HEK293 (cell line): ENCODE data around the gene MYO3A.

Experiments used
- CTCF ChIA-PET: fragments of 350-600 bp; formaldehyde crosslinking; extraction: SDS; loops from one replicate; lab custom pipeline; 2021; ENCODE audit warnings: antibody characterized with exemption; lab: Yijun Ruan, JAX
- POLR2A ChIA-PET: fragments of 300-600 bp; formaldehyde crosslinking; extraction: SDS; loops from one replicate; lab custom pipeline; 2020; ENCODE audit warnings: antibody characterized with exemption, inconsistent platforms; lab: Yijun Ruan, JAX
- H3K27ac ChIP-seq: fragments of 200-500 bp; sonication (Bioruptor generic); 2 replicates; pipeline ENCODE4 v1.5.1; 2014; ENCODE audit warnings: low read depth, low read length, control low read depth, inconsistent platforms; ENCODE audit errors: extremely low read depth
- H3K36me3 ChIP-seq, 2 experiments: fragments of 200-500 bp in 1 of 2; sonication (Bioruptor generic) in 1 of 2; 1 replicate in 1 of 2; 2 replicates in 1 of 2; pipeline ENCODE4 v1.5.1; 2014 to 2017; ENCODE audit warnings: inconsistent platforms in 2 of 2, low read length in 2 of 2; ENCODE audit not compliant: control insufficient read depth in 2 of 2, insufficient read depth in 1 of 2
- H3K4me1 ChIP-seq: fragments of 200-500 bp; sonication (Bioruptor generic); 2 replicates; pipeline ENCODE4 v1.5.1; 2014; ENCODE audit warnings: mild to moderate bottlenecking, low read length, inconsistent platforms; ENCODE audit not compliant: control insufficient read depth, insufficient read depth
- H3K4me3 ChIP-seq: 2 replicates; pipeline ENCODE4 v1.5.1; 2011; ENCODE audit warnings: low read depth, mild to moderate bottlenecking, control low read depth, low read length, moderate library complexity
- H3K9me3 ChIP-seq: fragments of 200-500 bp; sonication (Bioruptor generic); 2 replicates; pipeline ENCODE4 v1.5.1; 2014; ENCODE audit warnings: low read depth, low read length, inconsistent platforms; ENCODE audit not compliant: control insufficient read depth, insufficient read depth
- BCL11A ChIP-seq: fragments of 450-650 bp; formaldehyde crosslinking; IDR thresholded peaks from 2 replicates; pipeline ENCODE4 v1.5.1; 2016; ENCODE audit warnings: low read depth, missing biosample characterization, missing genetic modification characterization
- SCRT2 ChIP-seq: fragments of 450-650 bp; formaldehyde crosslinking; IDR thresholded peaks from 2 replicates; pipeline ENCODE4 v1.5.1; 2016; ENCODE audit warnings: missing biosample characterization, missing genetic modification characterization
- TSHZ1 ChIP-seq: fragments of 450-650 bp; formaldehyde crosslinking; IDR thresholded peaks from 2 replicates; pipeline ENCODE4 v1.5.1; 2016; ENCODE audit warnings: missing biosample characterization, missing genetic modification characterization, borderline replicate concordance
- ZBTB11 ChIP-seq: fragments of 450-650 bp; formaldehyde crosslinking; conservative IDR thresholded peaks from 2 replicates; pipeline ENCODE4 v1.5.1; 2016; ENCODE audit warnings: low read depth, missing biosample characterization, missing genetic modification characterization
- ZBTB48 ChIP-seq: fragments of 450-650 bp; formaldehyde crosslinking; IDR thresholded peaks from 2 replicates; pipeline ENCODE4 v1.5.1; 2016; ENCODE audit warnings: missing biosample characterization, missing genetic modification characterization
- ZNF121 ChIP-seq: fragments of 450-650 bp; formaldehyde crosslinking; IDR thresholded peaks from 2 replicates; pipeline ENCODE4 v1.5.1; 2016; ENCODE audit warnings: missing biosample characterization, missing genetic modification characterization
- ZNF132 ChIP-seq: fragments of 450-650 bp; formaldehyde crosslinking; IDR thresholded peaks from 2 replicates; pipeline ENCODE4 v1.5.1; 2017; ENCODE audit warnings: missing biosample characterization, missing genetic modification characterization, borderline replicate concordance
- ZNF146 ChIP-seq: fragments of 450-650 bp; formaldehyde crosslinking; IDR thresholded peaks from 2 replicates; pipeline ENCODE4 v1.5.1; 2016; ENCODE audit warnings: missing biosample characterization, missing genetic modification characterization
- ZNF214 ChIP-seq: fragments of 450-650 bp; formaldehyde crosslinking; IDR thresholded peaks from 2 replicates; pipeline ENCODE4 v1.5.1; 2017; ENCODE audit warnings: missing biosample characterization, mild to moderate bottlenecking, missing genetic modification characterization, borderline replicate concordance
- ZNF280C ChIP-seq: fragments of 450-650 bp; formaldehyde crosslinking; IDR thresholded peaks from 2 replicates; pipeline ENCODE4 v1.5.1; 2016; ENCODE audit warnings: missing biosample characterization, missing genetic modification characterization
- ZNF518A ChIP-seq: fragments of 450-650 bp; formaldehyde crosslinking; conservative IDR thresholded peaks from 2 replicates; pipeline ENCODE4 v1.5.1; 2016; ENCODE audit warnings: low read depth, missing biosample characterization, missing genetic modification characterization
- ZNF530 ChIP-seq: fragments of 450-650 bp; formaldehyde crosslinking; IDR thresholded peaks from 2 replicates; pipeline ENCODE4 v1.5.1; 2016; ENCODE audit warnings: low read depth, missing biosample characterization, missing genetic modification characterization
- ZNF623 ChIP-seq: fragments of 450-650 bp; formaldehyde crosslinking; IDR thresholded peaks from 2 replicates; pipeline ENCODE4 v1.5.1; 2016; ENCODE audit warnings: missing biosample characterization, missing genetic modification characterization
- ZNF645 ChIP-seq: fragments of 450-650 bp; formaldehyde crosslinking; IDR thresholded peaks from 2 replicates; pipeline ENCODE4; 2016; ENCODE audit warnings: missing biosample characterization, missing genetic modification characterization
- ZNF777 ChIP-seq: fragments of 450-650 bp; formaldehyde crosslinking; IDR thresholded peaks from 2 replicates; pipeline ENCODE4 v1.5.1; 2017; ENCODE audit warnings: missing biosample characterization, missing genetic modification characterization, borderline replicate concordance
- ZSCAN5A ChIP-seq: fragments of 450-650 bp; formaldehyde crosslinking; IDR thresholded peaks from 2 replicates; pipeline ENCODE4 v1.5.1; 2016; ENCODE audit warnings: missing biosample characterization, missing genetic modification characterization

The MYO3A gene

GRCh38 chr10:25966844-25967243 is 32.8 kb downstream of the MYO3A start:
- Histone ChIP-seq H3K27ac (no peak overlapping the region), H3K9me3 (no peaks in the 10 kb centered on the region), H3K4me3 (no peak overlapping the region), H3K36me3 (no peaks in the 10 kb centered on the region)
- POLR2A ChIA-PET: interaction anchor here (0.6 kb wide), 1 partner anchor 22 kb away, joined by 3 read pairs; no protein-coding TSS in a partner anchor
- no peak for TF ChIP-seq ZNF518A (tag by site-specific recombination)
- 0 out of 2 replicates have a peak, but pooled peaks have one; percentile 29 for TF ChIP-seq SCRT2 (tag by site-specific recombination)
- TF ChIP-seq, all 188 proteins: peak for 1
- no peaks in the 10 kb centered on the region for H3K4me1 ChIP-seq
- CTCF ChIA-PET: no interaction called here

- Histone ChIP-seq H3K4me3 (no peak overlapping the region), H3K9me3 (no peaks in the 10 kb centered on the region), H3K27ac (no peak overlapping the region), H3K36me3 (no peaks in the 10 kb centered on the region), H3K4me1 (no peaks in the 10 kb centered on the region)
- POLR2A ChIA-PET: no interaction called here
- CTCF ChIA-PET: interaction anchor here (0.6 to 0.9 kb wide), 2 partner anchors 57 to 276 kb away, joined by 3 to 4 read pairs; no protein-coding TSS in a partner anchor
- no peak for TF ChIP-seq ZSCAN5A (tag by site-specific recombination)
- no peak for TF ChIP-seq ZNF777
- TF ChIP-seq ZBTB48 (tag by site-specific recombination): no peak
- TF ChIP-seq ZBTB11: no peak
- TF ChIP-seq ZNF645 (tag by site-specific recombination): no peak
- TF ChIP-seq SCRT2 (tag by site-specific recombination): no peak
- TF ChIP-seq ZNF214: no peak
- TF ChIP-seq ZNF280C (tag by site-specific recombination): no peak
- TF ChIP-seq ZNF530 (tag by site-specific recombination): no peak
- TF ChIP-seq ZNF623 (tag by site-specific recombination): no peak
- TF ChIP-seq ZNF121 (tag by site-specific recombination): no peak
- TF ChIP-seq ZNF132 (tag by site-specific recombination): no peak
- no peak for TF ChIP-seq TSHZ1 (tag by site-specific recombination)
- no peak for TF ChIP-seq BCL11A (tag by site-specific recombination)
- no peak for TF ChIP-seq ZNF146 (tag by site-specific recombination)
Observed at GRCh38 chr10:25972631-25973030, 38.6 kb downstream of the MYO3A start.
